Erythroblast (primary cell): ENCODE measurements around the gene PPFIBP2.
"Not testable (repeated sequence)": the region's sequence is repeated elsewhere in the genome, so short reads cannot be mapped to it uniquely, and the experiment has no call there.

Source experiments
- DNase-seq, 2 experiments: peaks; one replicate each; lab custom pipeline; 2025; lab: John Stamatoyannopoulos, UW
- GATA1 ChIP-seq: IDR thresholded peaks from 2 replicates; pipeline ENCODE4 v1.6.1; 2011; ENCODE audit warnings: low read depth, mild to moderate bottlenecking, control low read depth, low read length, moderate library complexity
- POLR2A ChIP-seq: IDR thresholded peaks from 2 replicates; pipeline ENCODE4 v1.6.1; 2011; ENCODE audit warnings: mild to moderate bottlenecking, low read length

The PPFIBP2 gene

DNA sequence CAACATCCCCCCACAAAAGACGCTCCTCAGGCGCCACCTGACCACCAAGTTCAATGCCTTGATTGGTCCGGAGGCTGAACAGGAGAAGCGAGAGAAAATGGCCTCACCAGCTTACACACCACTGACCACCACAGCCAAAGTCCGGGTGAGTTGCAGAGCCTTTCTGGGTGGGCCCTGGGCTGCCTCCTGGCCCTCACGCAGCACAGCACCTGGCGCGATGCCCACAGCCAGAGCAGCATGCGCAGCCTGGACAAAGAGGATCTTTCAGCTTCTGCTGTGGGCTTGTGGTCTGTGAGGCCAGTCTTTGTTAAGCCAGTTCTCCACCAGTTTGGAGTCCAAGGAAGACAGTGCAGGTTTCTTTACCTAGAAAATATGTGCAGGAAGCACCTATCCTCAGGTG is 137.9 kb downstream of the PPFIBP2 start:
- no peak for TF ChIP-seq POLR2A
- no peak for DNase-seq

DNA sequence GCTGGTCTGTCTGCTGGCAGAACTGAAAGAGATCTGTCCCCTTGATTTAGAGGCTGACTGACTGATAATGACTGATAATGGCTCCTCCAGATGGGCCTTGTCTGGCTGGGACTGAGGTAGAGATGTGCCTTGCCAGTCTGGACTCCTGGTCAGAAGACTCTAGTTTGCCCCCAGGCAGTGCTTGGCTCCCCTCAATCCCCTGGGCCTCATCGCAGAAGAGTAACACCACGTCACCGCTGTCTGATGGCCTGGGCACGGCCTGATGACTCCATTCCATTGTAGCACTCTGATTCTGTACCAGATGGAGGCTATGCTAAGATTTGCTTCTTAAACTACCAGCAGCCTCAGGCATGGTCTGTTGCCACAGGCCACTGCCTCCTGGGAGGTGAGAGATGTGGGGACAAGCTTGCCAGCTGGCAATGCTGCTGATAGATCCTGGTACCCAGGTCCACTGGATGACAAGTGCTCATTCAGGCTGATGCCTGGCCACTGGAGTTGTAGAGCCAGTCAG is 140.5 kb downstream of the PPFIBP2 start:
- TF ChIP-seq GATA1 (no peak), POLR2A (no peak)

DNA sequence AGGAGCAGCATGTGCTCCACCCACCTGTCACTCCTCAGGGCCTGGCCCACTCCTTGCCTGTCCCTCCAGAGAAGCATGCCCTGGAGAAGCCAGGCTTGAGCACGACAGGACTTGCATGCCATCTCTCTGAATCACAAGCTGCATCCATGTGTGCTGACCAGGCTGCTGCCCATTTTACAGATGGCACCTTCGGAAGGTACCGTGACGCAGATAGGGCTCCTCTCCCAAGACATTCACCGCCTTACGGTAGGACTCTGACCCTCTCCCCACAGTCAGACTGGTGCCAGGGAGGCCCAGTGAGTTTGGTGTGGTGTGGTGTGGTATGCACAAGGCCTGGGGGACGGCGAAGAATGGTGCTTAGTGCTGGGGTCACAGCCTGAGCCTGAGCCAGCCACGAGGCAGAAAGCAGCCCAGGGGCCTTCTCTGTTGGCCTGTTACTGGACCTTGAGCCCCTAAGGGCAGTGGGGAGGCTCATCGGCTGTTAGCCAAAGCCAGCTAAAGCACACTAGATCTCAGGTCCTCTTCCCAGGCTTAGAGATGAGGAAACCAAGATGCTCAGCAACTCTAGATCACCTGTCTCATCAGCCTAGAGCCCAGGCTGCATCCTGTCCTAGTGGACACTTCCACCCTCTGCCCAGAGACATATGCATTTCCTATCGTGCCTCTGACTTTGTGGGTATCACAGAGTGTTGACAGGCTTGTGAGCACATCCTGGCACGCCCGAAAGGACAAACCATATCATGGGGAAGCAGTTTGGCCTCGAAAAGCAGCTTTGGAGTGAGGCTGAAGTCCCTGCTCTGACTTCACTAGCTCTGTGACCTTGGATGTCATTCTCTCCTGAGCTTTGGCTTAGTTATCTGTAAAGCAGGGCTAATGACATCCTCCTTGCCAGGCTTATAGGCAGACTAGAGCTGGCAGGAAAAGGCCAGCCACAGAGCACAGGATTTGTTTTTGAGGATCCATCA is 141.7 kb downstream of the PPFIBP2 start:
- no peak for TF ChIP-seq POLR2A
- TF ChIP-seq GATA1: no peak
- DNase-seq: no peak

More for the DNA sequence above, 140.5 kb downstream of the PPFIBP2 start:
- no peak for DNase-seq

DNA sequence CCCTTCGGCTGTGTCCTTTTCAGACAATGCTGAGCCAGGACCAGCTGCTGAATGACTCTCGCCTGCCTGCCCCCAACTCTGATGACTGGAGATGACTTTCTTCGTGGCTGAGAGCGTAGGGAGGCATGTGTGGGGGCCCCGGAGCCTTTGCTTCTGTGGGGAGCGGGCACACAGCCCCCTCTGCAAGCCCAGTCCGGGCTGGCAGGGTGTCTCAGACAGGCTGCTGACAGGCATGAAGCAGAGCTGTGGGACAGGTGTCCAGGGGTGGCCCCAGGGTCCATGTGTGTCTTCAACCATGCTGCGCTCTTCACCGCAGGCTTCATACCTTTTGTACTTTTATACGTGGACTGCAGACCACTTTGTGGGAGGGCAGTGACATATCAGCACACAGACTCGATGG is 142.9 kb downstream of the PPFIBP2 start:
- no peak for TF ChIP-seq GATA1
- no peak for DNase-seq

DNA sequence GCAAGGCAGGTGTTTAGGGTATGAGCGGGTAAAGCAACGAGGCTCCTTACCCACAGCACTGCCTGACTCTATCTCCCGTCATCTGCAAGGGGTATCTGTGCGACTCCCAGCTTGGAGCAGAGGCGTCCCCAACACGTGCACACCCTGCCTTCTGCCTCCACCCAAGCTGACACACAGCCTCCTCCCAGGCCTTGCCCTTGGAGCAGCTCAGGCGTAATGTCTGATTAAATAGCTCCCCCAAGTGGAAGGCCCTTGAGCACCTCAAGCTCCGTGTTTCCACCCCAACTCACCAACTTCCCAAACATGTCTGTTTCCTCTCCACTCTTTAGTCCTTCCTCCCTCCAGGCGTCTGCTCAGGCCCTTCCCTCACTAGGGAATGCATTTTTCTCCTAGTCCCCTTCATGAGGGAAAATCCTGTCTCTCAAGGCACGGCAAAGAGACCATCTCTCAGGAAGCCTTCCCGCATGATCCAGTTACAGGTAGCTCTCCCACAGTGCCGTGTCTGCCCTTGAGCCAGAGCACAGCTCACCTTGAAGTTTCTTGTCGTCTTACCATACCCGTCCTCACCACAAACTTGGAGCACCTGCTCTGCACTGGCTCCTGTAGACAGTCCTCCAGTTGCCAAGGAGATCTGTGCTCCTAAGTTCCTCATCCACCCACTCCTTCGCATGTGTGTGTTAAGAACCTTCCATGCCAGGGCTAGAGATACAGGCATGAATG is 143.7 kb downstream of the PPFIBP2 start:
- TF ChIP-seq GATA1 (no peak), POLR2A (no peak)
- DNase-seq: peak; percentile 42 to 58

DNA sequence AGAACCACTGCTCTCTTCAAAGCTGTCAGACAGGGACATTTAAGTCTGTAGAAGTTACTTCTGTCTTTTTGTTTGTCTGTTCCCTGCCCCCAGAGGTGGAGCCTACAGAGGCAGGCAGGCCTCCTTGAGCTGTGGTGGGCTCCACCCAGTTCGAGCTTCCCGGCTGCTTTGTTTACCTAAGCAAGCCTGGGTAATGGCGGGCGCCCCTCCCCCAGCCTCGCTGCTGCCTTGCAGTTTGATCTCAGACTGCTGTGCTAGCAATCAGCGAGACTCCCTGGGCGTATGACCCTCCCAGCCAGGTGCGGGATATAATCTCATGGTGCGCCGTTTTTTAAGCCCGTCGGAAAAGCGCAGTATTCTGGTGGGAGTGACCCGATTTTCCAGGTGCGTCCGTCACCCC is 149.7 kb downstream of the PPFIBP2 start:
- not testable (repeated sequence) for DNase-seq

DNA sequence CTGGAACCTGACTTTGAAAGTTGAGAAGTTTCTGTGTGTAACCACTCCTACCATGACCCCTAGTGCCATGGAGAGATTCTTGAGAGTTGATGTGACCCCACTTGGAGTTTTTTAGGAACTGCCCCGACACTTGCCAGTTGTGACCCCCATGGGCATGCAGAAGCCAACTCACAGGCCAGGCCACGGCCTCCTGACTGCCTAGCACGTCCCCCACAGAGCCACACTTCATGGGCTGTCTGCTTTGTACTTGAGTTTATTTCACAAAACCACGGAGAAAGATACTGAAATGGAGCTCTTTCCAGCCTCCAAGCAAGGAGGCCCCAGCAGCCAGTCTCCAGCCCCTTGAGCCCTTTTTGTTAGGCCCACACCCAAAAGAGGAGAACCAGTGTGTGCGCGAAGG is 151.1 kb downstream of the PPFIBP2 start:
- TF ChIP-seq GATA1 (no peak), POLR2A (no peak)
- no peak for DNase-seq

DNA sequence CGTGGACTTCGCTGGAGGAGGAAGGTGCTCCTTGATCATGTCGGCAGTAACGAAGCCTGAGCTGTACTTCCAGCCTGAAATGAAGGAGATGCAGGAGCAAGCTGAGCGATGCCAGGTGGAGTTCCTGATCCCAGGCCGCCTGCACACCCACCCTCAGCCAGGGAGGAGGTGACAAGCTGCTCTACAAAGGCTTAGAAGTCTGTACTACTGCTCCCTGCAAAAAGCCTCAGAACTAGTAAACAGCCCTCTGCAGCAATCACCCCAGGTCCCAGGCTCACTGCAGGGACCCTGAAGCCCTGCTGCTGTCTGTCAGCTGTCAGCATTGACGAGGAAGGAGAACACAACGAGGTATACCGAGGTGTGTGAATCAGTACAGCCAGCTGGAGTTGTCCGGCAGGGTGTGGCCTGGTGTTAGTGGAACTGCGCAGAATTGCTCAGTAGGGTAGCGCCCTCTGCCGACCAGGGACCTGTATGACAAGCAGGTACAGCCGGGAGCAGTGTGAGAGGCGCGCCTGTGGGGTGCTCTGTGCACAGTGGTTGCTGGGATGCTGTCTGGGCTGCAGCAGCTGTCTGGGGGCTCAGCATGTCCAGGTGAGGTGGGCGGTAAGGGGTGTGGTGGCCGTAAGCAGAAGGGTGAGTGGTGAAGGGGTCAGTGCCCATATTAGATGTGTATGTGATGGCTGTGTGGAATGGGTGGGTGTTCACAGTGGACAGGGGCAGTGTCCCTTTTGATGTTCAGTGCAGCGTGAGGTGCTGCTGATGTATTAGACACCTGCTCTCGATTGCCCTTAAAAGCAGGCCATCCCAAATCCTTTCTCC is 151.9 kb downstream of the PPFIBP2 start:
- TF ChIP-seq POLR2A (no peak), GATA1 (no peak)
- DNase-seq: peak; percentile 64 to 78

DNA sequence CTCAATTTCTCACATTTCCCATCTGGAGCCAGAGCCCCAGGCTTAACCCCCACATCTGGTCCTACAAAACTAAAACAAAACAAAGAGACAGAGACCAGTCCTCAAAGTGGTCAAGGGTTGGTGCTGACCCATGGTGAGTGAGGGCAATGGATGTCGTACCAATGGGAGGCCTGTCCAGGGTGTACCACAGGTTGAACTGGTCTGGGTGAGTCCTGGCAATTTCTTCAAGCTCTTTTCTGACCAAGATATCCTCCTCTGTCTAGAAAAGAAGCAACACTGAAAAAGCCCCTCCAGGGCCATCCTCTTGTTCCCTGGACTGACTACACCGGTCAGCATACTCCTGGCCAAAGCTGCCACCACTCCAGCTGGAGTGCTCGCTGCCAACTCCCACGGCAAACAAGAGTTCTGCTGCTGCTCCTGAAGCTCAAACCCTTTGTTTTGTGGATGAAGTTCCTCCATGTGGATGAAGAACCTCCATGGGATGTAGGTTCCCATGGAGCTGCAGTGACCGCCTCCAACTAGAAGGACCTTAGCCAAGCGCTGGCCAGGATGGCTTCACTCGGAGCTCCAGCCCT is 152.6 kb downstream of the PPFIBP2 start:
- TF ChIP-seq POLR2A (no peak), GATA1 (no peak)
- DNase-seq: no peak

DNA sequence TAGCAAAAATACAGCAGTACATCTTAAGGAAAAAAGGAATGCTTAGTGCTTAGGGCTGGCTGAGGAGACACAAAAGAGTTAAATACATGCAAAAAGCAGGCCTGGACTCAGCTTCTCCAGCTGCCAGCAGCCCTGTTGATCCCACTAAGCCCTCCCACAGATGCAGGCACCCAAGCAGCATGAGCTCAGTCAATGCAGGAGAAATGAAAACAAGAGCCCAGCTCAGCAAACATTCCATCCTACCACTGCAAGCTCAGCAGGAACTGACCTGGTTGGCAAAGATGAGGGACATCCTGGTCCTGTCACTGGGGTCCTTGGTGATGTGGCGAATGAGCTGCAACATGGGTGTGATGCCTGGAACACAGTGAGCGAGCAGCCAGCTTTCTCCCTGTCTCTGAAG is 153.7 kb downstream of the PPFIBP2 start:
- DNase-seq: no peak
- TF ChIP-seq GATA1: no peak
- no peak for TF ChIP-seq POLR2A

DNA sequence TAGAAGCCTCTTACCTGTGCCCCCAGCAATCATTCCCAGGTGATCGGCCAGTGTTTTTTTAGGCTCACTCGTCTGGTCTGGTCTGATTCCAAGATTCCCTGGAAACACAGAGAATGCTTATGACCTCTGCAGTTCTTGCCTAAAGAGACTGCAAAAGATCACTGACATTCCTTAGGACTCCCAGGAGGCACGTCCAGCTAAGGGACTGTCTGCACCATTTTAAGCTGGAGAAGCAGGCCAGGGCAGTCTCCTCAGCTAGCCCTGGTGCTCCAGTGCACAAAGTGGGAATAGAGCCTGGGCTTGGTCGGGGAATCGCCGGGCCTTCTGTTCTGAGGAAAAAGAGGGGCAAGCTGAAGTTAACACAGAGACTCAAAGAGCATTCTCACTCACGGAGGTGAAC is 154.7 kb downstream of the PPFIBP2 start:
- no peak for DNase-seq
- TF ChIP-seq GATA1 (no peak), POLR2A (no peak)

DNA sequence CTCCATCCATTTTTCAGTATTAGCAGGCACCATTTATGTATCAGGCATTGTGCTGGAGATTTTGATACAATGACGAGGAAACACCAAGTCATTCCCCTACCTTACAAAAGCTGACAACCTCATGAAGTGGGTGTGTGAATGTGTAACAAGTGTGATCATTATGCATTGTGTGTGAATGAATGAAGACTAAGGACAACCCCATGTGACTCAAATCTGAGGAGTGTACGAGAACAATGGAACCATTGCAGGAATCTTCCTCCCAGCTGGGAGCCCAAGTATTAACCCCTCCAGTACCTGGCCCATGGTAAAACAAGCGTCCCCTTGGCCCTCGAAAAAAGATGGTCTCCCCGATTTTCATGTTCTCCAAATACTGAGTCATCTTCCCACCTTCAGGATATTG is 155.1 kb downstream of the PPFIBP2 start:
- TF ChIP-seq GATA1 (no peak), POLR2A (no peak)
- no peak for DNase-seq

DNA sequence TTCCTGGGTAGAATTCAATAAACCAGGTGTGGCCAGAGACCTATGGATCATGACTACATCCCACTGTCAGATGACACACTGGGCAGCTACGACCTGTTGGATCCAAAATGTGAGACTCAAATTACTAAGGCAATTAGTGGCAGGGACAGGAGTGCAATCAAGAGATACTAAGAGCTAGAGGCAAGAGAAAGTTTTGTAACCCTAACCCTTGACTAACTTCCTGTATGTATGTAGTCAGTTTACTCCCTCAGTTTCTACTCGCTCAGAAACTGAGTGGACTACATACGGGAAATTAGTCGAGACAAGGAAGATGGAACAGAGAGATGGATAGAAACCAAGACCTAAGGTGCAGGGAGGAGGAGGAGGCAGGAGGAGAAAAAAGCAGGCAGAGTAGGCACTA is 156.8 kb downstream of the PPFIBP2 start:
- no peak for DNase-seq
- no peak for TF ChIP-seq GATA1
- no peak for TF ChIP-seq POLR2A
